GM23338 (cell line): Measurements from ENCODE around the gene CPTP. TPM values are rescaled to one million over a fixed set of nuclear protein-coding genes. Genes with fewer than 3 reads are reported as not detected.
A peak's percentile ranks its signal among the peaks of the same experiment; 100 is the strongest.

Experiments
- ATAC-seq: fragments of 200-7000 bp; cut with Tn5 transposase; 3 replicates; pipeline ENCODE4 v1.9.1; 2020
- DNase-seq: peaks from one replicate; pipeline ENCODE4 v3.0.0-alpha.2; 2015; ENCODE audit warnings: low spot score
- H2AFZ ChIP-seq: fragments of 200-600 bp; sonication (generic); 2 replicates; pipeline ENCODE4 v1.8.0; 2016; ENCODE audit warnings: antibody characterized with exemption, mild to moderate bottlenecking, moderate library complexity
- H3F3A ChIP-seq: fragments of 200-600 bp; sonication (generic); replicated peaks from 2 replicates; pipeline ENCODE4 v1.8.0; 2017; ENCODE audit warnings: antibody characterized with exemption, mixed run types, low read depth
- H3K27ac ChIP-seq: fragments of 200-600 bp; sonication (generic); 2 replicates; pipeline ENCODE4 v1.6.1; 2016; ENCODE audit warnings: low read depth
- H3K27me3 ChIP-seq: fragments of 200-600 bp; sonication (generic); 2 replicates; pipeline ENCODE4 v1.8.0; 2016; ENCODE audit warnings: mild to moderate bottlenecking, mixed run types, moderate library complexity; ENCODE audit not compliant: insufficient read depth
- H3K36me3 ChIP-seq: fragments of 200-600 bp; sonication (generic); 2 replicates; pipeline ENCODE4 v1.8.0; 2016; ENCODE audit warnings: mild to moderate bottlenecking; ENCODE audit not compliant: insufficient read depth
- H3K4me1 ChIP-seq: fragments of 200-600 bp; sonication (generic); 2 replicates; pipeline ENCODE4 v1.8.0; 2016; ENCODE audit warnings: mild to moderate bottlenecking, moderate library complexity; ENCODE audit not compliant: insufficient read depth
- H3K4me2 ChIP-seq: fragments of 200-600 bp; sonication (generic); 2 replicates; pipeline ENCODE4 v1.7.1; 2017; ENCODE audit warnings: mixed run types
- H3K4me3 ChIP-seq: fragments of 200-600 bp; sonication (generic); 2 replicates; pipeline ENCODE4 v1.6.1; 2016; ENCODE audit warnings: mixed run types
- H3K79me2 ChIP-seq: fragments of 200-600 bp; sonication (generic); replicated peaks from 2 replicates; pipeline ENCODE4 v1.8.0; 2017; ENCODE audit warnings: mild to moderate bottlenecking; ENCODE audit not compliant: insufficient read depth
- H3K9me2 ChIP-seq: fragments of 200-600 bp; sonication (generic); 2 replicates; pipeline ENCODE4 v1.8.0; 2017; ENCODE audit not compliant: insufficient read depth
- H4K20me1 ChIP-seq: fragments of 200-600 bp; sonication (generic); replicated peaks from 2 replicates; pipeline ENCODE4 v1.8.0; 2017; ENCODE audit warnings: mild to moderate bottlenecking; ENCODE audit not compliant: insufficient read depth
- H3K27ac Mint-ChIP-seq: 2 replicates; pipeline ENCODE4 v1.8.0; 2020; ENCODE audit warnings: inconsistent platforms, mild to moderate bottlenecking, moderate library complexity, mixed read lengths
- H3K27me3 Mint-ChIP-seq: 3 replicates; pipeline ENCODE4 v1.8.0; 2022; ENCODE audit warnings: low read depth, mild to moderate bottlenecking, moderate library complexity, mixed read lengths, inconsistent platforms; ENCODE audit not compliant: insufficient read depth, poor library complexity
- H3K36me3 Mint-ChIP-seq: 3 replicates; pipeline ENCODE4 v1.8.0; 2021; ENCODE audit warnings: low read depth, mild to moderate bottlenecking, inconsistent platforms, moderate library complexity, mixed read lengths
- H3K4me1 Mint-ChIP-seq: 3 replicates; pipeline ENCODE4 v1.8.0; 2020; ENCODE audit warnings: mild to moderate bottlenecking, inconsistent platforms, mixed read lengths
- H3K4me3 Mint-ChIP-seq: 3 replicates; pipeline ENCODE4 v1.8.0; 2021; ENCODE audit warnings: moderate library complexity, mild to moderate bottlenecking, inconsistent platforms, mixed read lengths
- H3K9me3 Mint-ChIP-seq: 3 replicates; pipeline ENCODE4 v1.8.0; 2020; ENCODE audit warnings: moderate library complexity, mild to moderate bottlenecking, inconsistent platforms, mixed read lengths
- CREB1 ChIP-seq: fragments of 250-450 bp; sonication (Bioruptor Pico); IDR thresholded peaks from 2 replicates; pipeline ENCODE4 v1.5.0; 2020; ENCODE audit warnings: low read depth, mild to moderate bottlenecking, moderate library complexity
- EZH2phosphoT487 ChIP-seq: fragments of 200-600 bp; sonication (generic); IDR thresholded peaks from one replicate; pipeline ENCODE4 v1.8.1; 2018; ENCODE audit warnings: antibody characterized with exemption; ENCODE audit not compliant: unreplicated experiment
- JUNB ChIP-seq: IDR thresholded peaks from one replicate; pipeline ENCODE4 v1.6.1; 2016; ENCODE audit warnings: antibody characterized with exemption; ENCODE audit not compliant: unreplicated experiment
- ZNF331 ChIP-seq: fragments of 250-450 bp; sonication (Bioruptor Pico); IDR thresholded peaks from 2 replicates; pipeline ENCODE4 v1.5.0; 2020; ENCODE audit warnings: low read depth, mild to moderate bottlenecking, moderate library complexity
- polyA plus RNA-seq: library from polyadenylated mRNA; unstranded; fragments of >200 nt; fragmentation: Nextera tagmentation; extraction: Ambion mirVana; gene quantifications from 2 replicates; pipeline ENCODE4 v1.2.1, GENCODE V29; 2016
- total RNA-seq: library from RNA; depleted of rRNA; stranded (reverse); fragments of >200 nt; shearing (Covaris generic); gene quantifications from 2 replicates; pipeline ENCODE4 v1.2.3, GENCODE V29; 2014
- TF ChIP-seq, protein P1 (sequence below): IDR thresholded peaks from 2 replicates; pipeline ENCODE4 v1.6.1; 2016; ENCODE audit warnings: antibody characterized with exemption
- TF ChIP-seq, protein P2 (sequence below): IDR thresholded peaks from one replicate; pipeline ENCODE4 v1.6.1; 2018; ENCODE audit warnings: antibody characterized with exemption; ENCODE audit not compliant: unreplicated experiment

Gene CPTP
- total and polyA plus RNA-seq, 2 experiments from 2014 or later: 8.1 to 13.5 TPM

GRCh38 chr1:1374929-1375662, 50.5 kb downstream of the CPTP start, which contains the start of gene AURKAIP1 (continued):
- TF ChIP-seq JUNB (no peak), CREB1 (peak; percentile 93), ZNF331 (CRISPR knock-in tag) (peak; percentile 42), EZH2phosphoT487 (no peak)
- TF ChIP-seq, protein P1, sequence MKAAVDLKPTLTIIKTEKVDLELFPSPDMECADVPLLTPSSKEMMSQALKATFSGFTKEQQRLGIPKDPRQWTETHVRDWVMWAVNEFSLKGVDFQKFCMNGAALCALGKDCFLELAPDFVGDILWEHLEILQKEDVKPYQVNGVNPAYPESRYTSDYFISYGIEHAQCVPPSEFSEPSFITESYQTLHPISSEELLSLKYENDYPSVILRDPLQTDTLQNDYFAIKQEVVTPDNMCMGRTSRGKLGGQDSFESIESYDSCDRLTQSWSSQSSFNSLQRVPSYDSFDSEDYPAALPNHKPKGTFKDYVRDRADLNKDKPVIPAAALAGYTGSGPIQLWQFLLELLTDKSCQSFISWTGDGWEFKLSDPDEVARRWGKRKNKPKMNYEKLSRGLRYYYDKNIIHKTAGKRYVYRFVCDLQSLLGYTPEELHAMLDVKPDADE: peak; percentile 96

DNA sequence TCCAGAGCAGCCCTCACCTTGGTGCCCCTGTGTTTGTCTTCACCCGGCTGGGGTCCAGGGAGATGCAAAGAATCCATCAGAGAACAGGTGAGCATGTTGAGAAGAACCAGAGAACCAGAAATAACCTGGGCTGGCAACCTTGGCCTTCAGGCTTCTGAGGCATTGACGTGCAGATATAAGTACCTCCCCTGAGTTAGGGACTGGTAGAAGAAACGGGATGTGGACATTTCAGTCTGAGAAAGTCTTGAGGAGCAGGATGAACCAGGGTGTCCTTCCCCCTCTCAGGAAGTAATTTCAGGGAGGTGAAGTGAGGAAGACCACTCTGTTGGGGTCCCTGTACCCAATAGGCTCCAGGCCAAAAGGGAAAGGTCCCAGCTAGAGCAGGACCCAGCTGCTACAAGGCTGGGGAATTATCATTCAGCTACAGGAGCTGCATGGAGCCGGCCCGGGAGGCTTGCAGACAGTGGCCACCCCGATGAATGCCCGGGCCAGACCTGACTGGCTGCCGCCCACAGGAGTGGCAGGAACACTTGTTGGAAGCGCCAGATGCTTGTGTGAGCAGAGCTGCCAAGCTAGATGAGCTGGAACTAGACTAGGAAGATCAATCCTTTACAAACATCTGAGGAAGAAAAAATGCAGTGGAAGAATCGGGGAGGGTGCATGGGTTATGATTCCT, 52.1 kb downstream of the CPTP start:
- H3K4me1 Mint-ChIP-seq: peaks cover 7% of the 10 kb centered on the region
- peak overlapping the region; percentile 83; the same call in 1 of the 2 replicates for H3K27ac Mint-ChIP-seq

More for the DNA sequence above, 52.1 kb downstream of the CPTP start:
- DNase-seq (no peak), ATAC-seq (no peak)
- peaks cover 12% of the 10 kb centered on the region for H4K20me1 ChIP-seq
- H3K36me3 ChIP-seq: no peaks in the 10 kb centered on the region
- Mint-ChIP-seq H3K9me3 (no peaks in the 10 kb centered on the region; the same call in 2 of the 3 replicates), H3K27me3 (peaks cover 5% of the 10 kb centered on the region), H3K36me3 (peaks cover 9% of the 10 kb centered on the region; the same call in 2 of the 3 replicates), H3K4me3 (peak overlapping the region; percentile 90)
- H3F3A ChIP-seq: peaks cover 19% of the 10 kb centered on the region
- TF ChIP-seq, protein P2, sequence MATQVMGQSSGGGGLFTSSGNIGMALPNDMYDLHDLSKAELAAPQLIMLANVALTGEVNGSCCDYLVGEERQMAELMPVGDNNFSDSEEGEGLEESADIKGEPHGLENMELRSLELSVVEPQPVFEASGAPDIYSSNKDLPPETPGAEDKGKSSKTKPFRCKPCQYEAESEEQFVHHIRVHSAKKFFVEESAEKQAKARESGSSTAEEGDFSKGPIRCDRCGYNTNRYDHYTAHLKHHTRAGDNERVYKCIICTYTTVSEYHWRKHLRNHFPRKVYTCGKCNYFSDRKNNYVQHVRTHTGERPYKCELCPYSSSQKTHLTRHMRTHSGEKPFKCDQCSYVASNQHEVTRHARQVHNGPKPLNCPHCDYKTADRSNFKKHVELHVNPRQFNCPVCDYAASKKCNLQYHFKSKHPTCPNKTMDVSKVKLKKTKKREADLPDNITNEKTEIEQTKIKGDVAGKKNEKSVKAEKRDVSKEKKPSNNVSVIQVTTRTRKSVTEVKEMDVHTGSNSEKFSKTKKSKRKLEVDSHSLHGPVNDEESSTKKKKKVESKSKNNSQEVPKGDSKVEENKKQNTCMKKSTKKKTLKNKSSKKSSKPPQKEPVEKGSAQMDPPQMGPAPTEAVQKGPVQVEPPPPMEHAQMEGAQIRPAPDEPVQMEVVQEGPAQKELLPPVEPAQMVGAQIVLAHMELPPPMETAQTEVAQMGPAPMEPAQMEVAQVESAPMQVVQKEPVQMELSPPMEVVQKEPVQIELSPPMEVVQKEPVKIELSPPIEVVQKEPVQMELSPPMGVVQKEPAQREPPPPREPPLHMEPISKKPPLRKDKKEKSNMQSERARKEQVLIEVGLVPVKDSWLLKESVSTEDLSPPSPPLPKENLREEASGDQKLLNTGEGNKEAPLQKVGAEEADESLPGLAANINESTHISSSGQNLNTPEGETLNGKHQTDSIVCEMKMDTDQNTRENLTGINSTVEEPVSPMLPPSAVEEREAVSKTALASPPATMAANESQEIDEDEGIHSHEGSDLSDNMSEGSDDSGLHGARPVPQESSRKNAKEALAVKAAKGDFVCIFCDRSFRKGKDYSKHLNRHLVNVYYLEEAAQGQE: no peak
- TF ChIP-seq JUNB: no peak
- TF ChIP-seq ZNF331 (CRISPR knock-in tag): no peak
- no peaks in the 10 kb centered on the region for H3K27me3 ChIP-seq
- peak overlapping the region; percentile 72; the same call in 1 of the 2 replicates for H3K4me2 ChIP-seq
- H3K27ac ChIP-seq: peak overlapping the region; percentile 94; the same call in 1 of the 2 replicates
- peaks cover 9% of the 10 kb centered on the region for H3K4me1 ChIP-seq
- H3K4me3 ChIP-seq: no peak overlapping the region
- no peaks in the 10 kb centered on the region for H3K9me2 ChIP-seq
- peaks cover 21% of the 10 kb centered on the region for H3K79me2 ChIP-seq
- no peak overlapping the region for H2AFZ ChIP-seq
